BJ (cell line): ENCODE measurements around the gene XRCC2. TPM values are rescaled to one million over a fixed set of nuclear protein-coding genes. Genes with fewer than 3 reads are reported as not detected.

Source experiments
- CTCF ChIA-PET: fragments of 350-600 bp; formaldehyde crosslinking; extraction: SDS; loops from one replicate; lab custom pipeline; 2021; ENCODE audit warnings: antibody characterized with exemption, inconsistent platforms; lab: Yijun Ruan, JAX
- POLR2A ChIA-PET: fragments of 300-600 bp; sonication (Branson Sonifier 250); formaldehyde crosslinking; extraction: SDS; loops from one replicate; lab custom pipeline; 2021; ENCODE audit warnings: antibody characterized with exemption; lab: Charles Lee
- DNase-seq: peaks from one replicate; pipeline ENCODE4 v3.0.0-alpha.2; 2011; ENCODE audit warnings: low read depth
- H3K27me3 ChIP-seq: 2 replicates; pipeline ENCODE4 v1.6.0; 2011; ENCODE audit warnings: low read length; ENCODE audit not compliant: control insufficient read depth, insufficient read depth
- H3K36me3 ChIP-seq: 2 replicates; pipeline ENCODE4 v1.5.1; 2011; ENCODE audit warnings: low read length; ENCODE audit not compliant: control insufficient read depth, insufficient read depth
- H3K4me3 ChIP-seq: 2 replicates; pipeline ENCODE4 v1.5.1; 2011; ENCODE audit warnings: low read depth, mild to moderate bottlenecking, control low read depth, low read length
- polyA plus RNA-seq: library from polyadenylated mRNA; depleted of rRNA; stranded (reverse); fragments of >200 nt; gene quantifications from 2 replicates; pipeline ENCODE4 v1.2.3, GENCODE V29; 2011
- TF ChIP-seq, protein P1 (sequence below): IDR thresholded peaks from 2 replicates; pipeline ENCODE4 v1.5.1; 2011; ENCODE audit warnings: low read depth, mild to moderate bottlenecking, control low read depth, inconsistent platforms, low read length, moderate library complexity; ENCODE audit not compliant: insufficient read depth

Gene XRCC2
- polyA plus RNA-seq, 1 experiment: 0.97 TPM

- Histone ChIP-seq H3K27me3 (no peaks in the 10 kb centered on the region), H3K4me3 (no peak overlapping the region), H3K36me3 (no peaks in the 10 kb centered on the region)
- ChIA-PET POLR2A (no interaction called here), CTCF (interaction anchor here (0.5 kb wide), 1 partner anchor 74 kb away, joined by 3 read pairs; no protein-coding TSS in a partner anchor)
- TF ChIP-seq, protein P1, sequence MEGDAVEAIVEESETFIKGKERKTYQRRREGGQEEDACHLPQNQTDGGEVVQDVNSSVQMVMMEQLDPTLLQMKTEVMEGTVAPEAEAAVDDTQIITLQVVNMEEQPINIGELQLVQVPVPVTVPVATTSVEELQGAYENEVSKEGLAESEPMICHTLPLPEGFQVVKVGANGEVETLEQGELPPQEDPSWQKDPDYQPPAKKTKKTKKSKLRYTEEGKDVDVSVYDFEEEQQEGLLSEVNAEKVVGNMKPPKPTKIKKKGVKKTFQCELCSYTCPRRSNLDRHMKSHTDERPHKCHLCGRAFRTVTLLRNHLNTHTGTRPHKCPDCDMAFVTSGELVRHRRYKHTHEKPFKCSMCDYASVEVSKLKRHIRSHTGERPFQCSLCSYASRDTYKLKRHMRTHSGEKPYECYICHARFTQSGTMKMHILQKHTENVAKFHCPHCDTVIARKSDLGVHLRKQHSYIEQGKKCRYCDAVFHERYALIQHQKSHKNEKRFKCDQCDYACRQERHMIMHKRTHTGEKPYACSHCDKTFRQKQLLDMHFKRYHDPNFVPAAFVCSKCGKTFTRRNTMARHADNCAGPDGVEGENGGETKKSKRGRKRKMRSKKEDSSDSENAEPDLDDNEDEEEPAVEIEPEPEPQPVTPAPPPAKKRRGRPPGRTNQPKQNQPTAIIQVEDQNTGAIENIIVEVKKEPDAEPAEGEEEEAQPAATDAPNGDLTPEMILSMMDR: no peak
- no peak for DNase-seq
Observed at GRCh38 chr7:152615031-152615741, 60.8 kb downstream of the XRCC2 start.

GRCh38 chr7:152608656-152609055, 67.3 kb downstream of the XRCC2 start:
- CTCF ChIA-PET: interaction anchor here (0.6 kb wide), 1 partner anchor 446 kb away, joined by 3 read pairs; no protein-coding TSS in a partner anchor
- Histone ChIP-seq H3K4me3 (no peak overlapping the region), H3K27me3 (no peaks in the 10 kb centered on the region), H3K36me3 (no peaks in the 10 kb centered on the region)
- no peak for DNase-seq
- POLR2A ChIA-PET: no interaction called here
- TF ChIP-seq, protein P1: no peak

GRCh38 chr7:152608208-152608607, 67.7 kb downstream of the XRCC2 start:
- POLR2A ChIA-PET: no interaction called here
- CTCF ChIA-PET: interaction anchor here (0.6 kb wide), 1 partner anchor 447 kb away, joined by 3 read pairs; no protein-coding TSS in a partner anchor
- TF ChIP-seq, protein P1: no peak
- Histone ChIP-seq H3K27me3 (no peaks in the 10 kb centered on the region), H3K36me3 (no peaks in the 10 kb centered on the region), H3K4me3 (no peak overlapping the region)
- no peak for DNase-seq

GRCh38 chr7:152607007-152607406, 68.9 kb downstream of the XRCC2 start:
- Histone ChIP-seq H3K36me3 (no peaks in the 10 kb centered on the region), H3K4me3 (no peak overlapping the region), H3K27me3 (no peaks in the 10 kb centered on the region)
- POLR2A ChIA-PET: no interaction called here
- CTCF ChIA-PET: interaction anchor here (1.1 kb wide), 1 partner anchor 9 kb away, joined by 6 read pairs; no protein-coding TSS in a partner anchor
- no peak for DNase-seq
- TF ChIP-seq, protein P1: no peak

DNA sequence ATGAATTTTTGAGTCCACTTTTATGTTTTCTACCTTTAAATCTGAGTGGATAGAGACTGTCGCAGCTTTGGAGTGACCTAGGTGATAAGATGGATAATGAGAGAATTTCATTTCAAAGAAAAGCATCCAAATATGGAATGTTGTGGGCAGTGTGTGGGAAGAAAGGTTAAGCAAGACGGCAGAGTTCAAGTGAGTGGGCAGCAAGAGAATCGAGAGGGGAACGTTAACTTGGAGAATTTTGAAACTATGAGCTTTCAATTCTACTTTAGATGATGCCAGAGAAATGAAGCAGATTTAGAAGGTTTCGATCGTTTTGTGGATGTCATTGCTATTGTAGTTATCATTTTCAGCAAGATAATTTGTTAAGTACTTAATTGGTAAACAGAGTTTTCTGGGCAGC, 73.0 kb downstream of the XRCC2 start:
- no peaks in the 10 kb centered on the region for H3K27me3 ChIP-seq
- ChIA-PET POLR2A (no interaction called here), CTCF (no interaction called here)
- H3K4me3 ChIP-seq: no peak overlapping the region
- no peaks in the 10 kb centered on the region for H3K36me3 ChIP-seq
- DNase-seq: no peak
- TF ChIP-seq, protein P1: no peak
